DMS 273 treated with DMSO at 0.1 percent for 48 hours (cell line): Measurements from ENCODE around the gene ADAMTS17.

ENCODE experiments used
- DNase-seq: peaks from one replicate; lab custom pipeline; 2025; lab: John Stamatoyannopoulos, UW

ADAMTS17 gene

GRCh38 chr15:100198442-100198841 is 143.3 kb downstream of the ADAMTS17 start:
- DNase-seq: no peak

GRCh38 chr15:100196326-100197058 is 145.3 kb downstream of the ADAMTS17 start:
- no peak for DNase-seq

GRCh38 chr15:100194996-100195395 is 146.8 kb downstream of the ADAMTS17 start:
- DNase-seq: no peak

GRCh38 chr15:100193277-100193860 is 148.4 kb downstream of the ADAMTS17 start:
- DNase-seq: no peak

GRCh38 chr15:100192097-100193080 is 149.4 kb downstream of the ADAMTS17 start:
- no peak for DNase-seq

GRCh38 chr15:100191161-100191560 is 150.6 kb downstream of the ADAMTS17 start:
- DNase-seq: no peak

GRCh38 chr15:100190675-100191074 is 151.1 kb downstream of the ADAMTS17 start:
- no peak for DNase-seq

- DNase-seq: no peak
Observed at GRCh38 chr15:100189849-100190248, 151.9 kb downstream of the ADAMTS17 start.

- no peak for DNase-seq
Observed at GRCh38 chr15:100189319-100189718, 152.5 kb downstream of the ADAMTS17 start.

- DNase-seq: no peak
Observed at GRCh38 chr15:100187677-100188076, 154.1 kb downstream of the ADAMTS17 start.

GRCh38 chr15:100186960-100187359 is 154.8 kb downstream of the ADAMTS17 start:
- no peak for DNase-seq

- no peak for DNase-seq
Observed at GRCh38 chr15:100186366-100186765, 155.4 kb downstream of the ADAMTS17 start.

GRCh38 chr15:100183921-100184495 is 157.8 kb downstream of the ADAMTS17 start:
- no peak for DNase-seq

GRCh38 chr15:100180921-100181320 is 160.9 kb downstream of the ADAMTS17 start:
- no peak for DNase-seq

- DNase-seq: no peak
Observed at GRCh38 chr15:100175406-100176114, 166.2 kb downstream of the ADAMTS17 start.

GRCh38 chr15:100174904-100175275 is 166.9 kb downstream of the ADAMTS17 start:
- no peak for DNase-seq

- DNase-seq: no peak
Observed at GRCh38 chr15:100174159-100174903, 167.4 kb downstream of the ADAMTS17 start.

- no peak for DNase-seq
Observed at GRCh38 chr15:100172356-100173024, 169.3 kb downstream of the ADAMTS17 start.

- DNase-seq: no peak
Observed at GRCh38 chr15:100171411-100171810, 170.4 kb downstream of the ADAMTS17 start.
